Umbilical cord (tissue), 2 donors: ENCODE data around the gene SLC19A1. TPM values are rescaled to one million over a fixed set of nuclear protein-coding genes. Genes with fewer than 3 reads are reported as not detected.
"Not testable (repeated sequence)": the region's sequence is repeated elsewhere in the genome, so short reads cannot be mapped to it uniquely, and the experiment has no call there.

Experiments
- DNase-seq: peaks from one replicate; pipeline ENCODE4 v3.0.0-alpha.2; 2015; ENCODE audit warnings: low spot score
- total RNA-seq: library from RNA; depleted of rRNA; stranded (reverse); fragments of >200 nt; gene quantifications from one replicate; pipeline ENCODE4 v1.2.3, GENCODE V29; 2014; ENCODE audit warnings: low replicate concordance; ENCODE audit not compliant: insufficient read depth

SLC19A1 gene
- total RNA-seq, 1 donor from 2014 or later: 14.2 TPM

DNA sequence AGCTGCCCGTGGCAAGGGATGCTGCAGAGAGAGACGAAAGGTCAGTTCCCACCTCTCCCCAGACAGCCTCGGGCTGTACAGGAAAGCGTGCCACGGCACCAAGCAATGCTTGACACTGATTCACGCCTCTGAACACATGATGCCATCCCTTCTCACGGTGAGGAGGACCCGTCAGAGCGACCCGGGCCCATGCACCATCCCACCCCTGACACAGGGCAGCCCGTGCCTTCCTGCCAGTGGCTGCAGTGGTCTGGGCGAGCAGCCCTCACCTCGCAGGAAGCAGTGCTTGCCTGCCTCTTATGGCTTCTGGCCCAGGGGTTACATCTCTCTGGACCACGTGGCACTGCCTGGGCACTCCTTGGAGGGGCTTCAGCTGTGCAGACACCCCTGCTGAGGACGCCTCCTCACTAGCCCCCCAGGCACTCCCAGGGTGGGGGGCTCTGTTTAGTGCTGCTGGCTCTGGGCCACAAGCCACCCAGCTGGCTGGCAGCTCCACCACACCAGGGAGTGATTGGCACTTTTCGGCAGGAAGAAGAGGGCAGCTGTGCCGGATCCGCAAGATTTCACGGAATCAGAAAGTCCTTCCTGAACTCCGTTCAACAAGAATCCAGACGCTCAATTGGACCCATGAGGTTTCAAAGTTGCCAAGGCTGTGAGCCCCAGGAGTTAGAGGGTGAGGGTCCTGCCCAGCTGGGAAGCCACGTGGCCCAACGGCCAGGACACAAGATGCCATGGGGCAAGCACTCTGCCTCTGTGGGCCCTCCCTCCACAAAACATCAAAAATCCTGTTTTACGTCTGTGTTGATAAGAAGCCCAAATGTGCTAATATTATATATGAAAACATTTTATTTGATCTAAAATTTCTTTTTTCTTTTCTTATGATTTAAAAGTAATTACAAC lies 34.8 kb upstream of the SLC19A1 start:
- no peak for DNase-seq

DNA sequence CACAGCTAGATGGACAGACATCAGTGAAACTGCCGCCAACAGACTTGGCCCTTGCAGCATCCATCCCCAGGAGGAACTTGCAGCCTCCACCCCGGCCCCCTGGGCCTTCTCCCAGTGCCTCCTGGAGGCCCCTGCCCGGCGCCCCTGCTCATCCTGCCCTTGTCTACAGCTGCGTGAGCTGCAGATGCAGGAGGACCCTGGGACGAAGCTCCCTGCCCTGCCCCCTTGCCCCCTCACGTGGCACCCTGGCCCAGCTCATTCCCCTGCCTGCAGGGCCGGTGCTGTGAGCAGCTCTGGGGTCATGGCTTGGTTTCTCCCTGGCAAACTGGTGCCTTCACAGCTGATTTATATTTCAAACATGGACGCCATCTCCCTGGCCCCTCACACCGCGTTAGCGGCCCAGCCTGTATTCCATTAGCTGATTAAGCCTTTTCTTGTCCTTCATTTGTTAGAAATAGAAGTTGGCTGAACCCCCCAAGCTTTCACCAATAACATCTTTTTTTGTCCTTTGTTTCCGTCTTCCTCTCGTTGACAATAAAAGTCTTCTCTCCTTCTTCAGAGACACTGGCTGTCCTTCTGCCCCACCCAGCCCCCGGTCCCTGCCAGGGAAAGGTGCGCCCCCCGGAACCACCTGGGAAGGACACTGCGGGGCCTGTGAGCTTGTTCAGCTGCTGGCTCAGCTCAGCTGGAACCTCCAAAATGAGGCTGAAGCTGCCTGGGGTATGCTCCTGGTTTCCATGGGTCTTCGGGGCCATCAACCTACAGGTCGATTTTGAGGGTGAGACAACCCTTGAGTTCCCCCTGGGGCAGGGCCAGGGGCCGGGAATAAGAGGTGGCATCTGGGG lies 34.0 kb upstream of the SLC19A1 start:
- DNase-seq: no peak

DNA sequence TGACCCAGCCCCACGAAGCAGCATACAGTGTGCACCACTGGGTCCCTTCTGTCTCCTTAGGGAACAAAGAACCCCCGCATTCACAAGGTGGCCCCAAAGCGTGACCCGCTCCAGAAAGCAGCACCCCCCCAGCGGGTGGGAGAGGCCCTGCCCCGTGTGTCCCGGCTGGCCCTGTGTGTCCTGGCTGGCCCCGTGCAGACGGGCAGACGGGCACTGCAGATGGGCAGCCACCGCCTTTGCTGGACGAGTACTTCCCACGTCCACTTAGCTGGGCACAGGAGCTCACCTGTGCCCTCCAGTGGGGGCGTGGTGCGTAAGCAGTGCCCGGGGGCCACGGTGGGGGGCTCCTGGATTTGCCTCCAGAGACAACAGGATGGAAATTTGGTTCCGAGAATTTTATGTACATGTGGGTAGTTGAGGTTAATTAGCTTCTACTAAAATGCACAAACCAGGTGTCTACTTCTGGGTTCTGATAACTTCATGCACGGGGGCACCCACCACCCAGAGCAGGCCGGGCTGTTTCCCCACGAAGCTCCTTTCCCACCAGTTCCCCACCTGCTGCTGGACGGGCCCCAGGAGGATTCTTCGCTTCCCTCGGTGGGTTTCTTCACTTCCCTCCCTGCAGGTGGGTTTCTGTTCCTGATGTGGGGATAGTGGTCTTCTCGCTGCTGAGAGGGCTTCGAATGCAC lies 33.2 kb upstream of the SLC19A1 start:
- DNase-seq: no peak

DNA sequence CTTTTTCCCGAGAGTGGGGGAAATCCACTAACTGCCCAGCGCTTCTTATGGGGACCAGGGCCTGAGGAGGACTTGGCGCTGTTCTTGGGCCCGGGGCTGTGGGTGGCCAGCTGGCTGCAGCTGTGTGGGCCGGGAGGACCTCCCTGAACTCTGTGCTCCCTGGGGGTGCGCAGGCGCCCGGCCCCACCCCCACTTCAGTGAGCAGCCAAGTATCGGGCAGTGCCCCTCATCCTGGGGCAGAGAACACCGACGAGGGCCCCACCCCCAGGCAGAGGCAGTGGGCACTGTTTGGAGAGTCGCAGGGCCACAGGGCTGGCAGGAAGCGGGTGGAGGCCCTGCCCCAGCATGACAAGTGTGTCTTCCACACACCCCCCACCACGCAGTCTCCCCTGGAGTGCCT lies 32.5 kb upstream of the SLC19A1 start:
- no peak for DNase-seq

DNA sequence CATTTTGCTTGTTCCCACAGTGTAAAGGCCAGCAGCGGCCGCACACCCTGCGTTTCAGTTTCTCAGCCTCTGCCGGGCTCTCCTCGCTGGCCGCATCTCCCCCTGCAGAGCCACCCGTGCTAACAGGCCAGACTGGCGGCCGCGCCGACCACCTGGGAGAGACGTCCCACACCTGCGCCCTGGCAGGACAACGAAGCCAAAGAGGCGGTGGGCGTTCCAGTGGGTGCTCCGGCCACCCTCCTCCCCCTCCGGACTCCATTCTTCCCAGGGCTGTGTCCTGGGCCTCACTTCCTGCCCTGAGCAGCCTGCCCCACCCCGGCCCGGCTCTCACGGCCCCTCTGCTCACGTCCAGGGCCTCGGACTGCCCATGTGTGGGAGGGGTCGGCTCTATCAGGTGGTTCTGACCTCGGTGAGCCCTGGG lies 31.9 kb upstream of the SLC19A1 start:
- DNase-seq: no peak

DNA sequence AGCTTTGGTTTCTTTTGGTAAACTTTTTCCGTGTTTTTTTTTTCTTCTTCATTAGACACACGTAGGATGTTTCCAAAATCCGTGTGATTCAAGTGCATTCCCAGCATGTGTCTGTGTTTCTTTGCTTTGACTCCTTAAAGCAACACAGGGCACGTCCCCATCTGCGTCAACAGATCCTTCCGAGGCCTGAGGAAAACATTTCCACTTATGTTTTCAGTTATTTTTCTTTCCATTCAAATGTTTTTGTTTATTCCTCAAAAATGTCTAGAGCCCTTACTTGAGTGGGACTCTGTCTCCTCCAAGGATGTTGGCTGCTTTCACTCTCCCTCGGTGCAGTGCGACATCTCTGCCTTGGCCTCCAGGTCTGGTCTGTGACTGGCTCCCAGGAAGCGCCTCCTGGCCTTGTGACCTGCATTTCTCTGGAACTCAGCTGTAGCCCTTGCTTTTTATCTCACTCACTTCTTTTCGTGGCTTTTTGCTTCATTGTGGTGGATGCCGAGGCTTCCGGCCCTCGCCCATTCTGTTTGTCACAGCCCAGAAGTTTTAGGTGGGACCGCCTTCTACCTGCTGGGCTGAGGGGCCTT lies 31.3 kb upstream of the SLC19A1 start:
- no peak for DNase-seq

DNA sequence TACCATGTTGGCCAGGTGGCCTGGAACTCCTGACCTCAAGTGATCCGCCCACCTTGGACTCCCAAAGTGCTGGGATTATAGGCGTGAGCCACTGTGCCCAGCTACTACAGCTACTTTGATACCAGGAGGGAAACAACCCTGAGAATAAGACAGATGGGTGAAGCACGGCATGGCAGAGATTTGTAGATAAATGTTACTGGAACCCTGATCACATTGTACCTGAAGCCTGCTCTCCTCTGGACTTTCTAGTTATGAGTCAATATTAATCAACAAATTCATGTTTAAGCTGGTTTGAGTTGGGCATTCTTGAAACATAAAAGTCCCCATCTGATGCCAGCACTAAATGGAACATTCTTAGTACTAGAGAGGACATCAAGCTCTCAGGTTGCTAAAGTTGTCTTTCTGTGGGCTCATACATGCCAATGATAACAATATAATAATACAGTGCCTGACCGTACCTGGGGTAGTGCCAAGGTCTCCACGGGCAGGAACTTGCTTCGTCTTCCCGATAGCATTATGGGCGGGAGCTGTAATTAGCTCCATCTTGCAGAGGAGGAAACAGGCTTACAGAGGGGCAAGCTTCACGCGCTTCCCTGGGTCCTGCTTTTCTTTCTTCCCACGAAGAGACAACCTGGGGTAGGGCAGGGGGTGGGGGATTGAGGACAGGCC lies 30.7 kb upstream of the SLC19A1 start:
- no peak for DNase-seq

DNA sequence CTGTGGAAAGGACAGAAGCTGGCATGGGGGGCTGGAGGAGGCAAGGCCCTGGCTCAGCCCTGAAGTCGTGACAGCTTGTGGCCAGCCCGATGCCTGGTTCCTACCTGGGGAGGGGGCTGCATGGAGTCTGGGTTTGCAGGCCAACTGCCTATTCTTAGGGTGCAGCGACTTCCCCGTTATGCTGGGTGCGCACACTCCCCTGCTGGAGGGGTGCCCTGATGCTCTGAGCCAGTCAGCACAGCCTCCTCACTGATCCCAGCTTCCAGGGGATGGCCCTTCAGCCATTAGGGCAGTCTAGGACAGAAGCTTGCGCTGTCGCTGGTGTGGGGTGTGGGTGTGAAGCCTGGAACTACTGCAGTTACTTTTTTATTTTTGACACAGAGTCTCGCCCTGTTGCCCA lies 30.0 kb upstream of the SLC19A1 start:
- no peak for DNase-seq

DNA sequence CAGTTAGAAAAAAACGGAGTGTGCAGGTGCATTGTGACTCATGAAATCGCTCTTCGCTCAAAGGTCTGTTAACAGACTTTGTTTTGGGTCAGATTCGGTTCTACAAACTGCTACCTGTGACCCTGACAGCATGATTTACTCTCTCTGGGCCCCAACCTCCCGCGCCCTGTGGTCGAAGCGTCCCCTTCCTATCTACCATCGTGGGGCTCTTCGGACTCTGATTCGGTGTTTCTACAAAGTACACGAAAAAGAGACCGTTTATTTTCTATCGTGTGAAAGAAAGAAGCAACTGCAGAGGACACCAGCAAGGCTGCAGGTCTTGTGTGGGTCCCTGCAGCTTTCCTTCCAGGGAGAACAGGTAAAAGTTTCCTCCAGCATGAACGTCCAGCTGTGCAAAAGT lies 29.4 kb upstream of the SLC19A1 start:
- DNase-seq: no peak

DNA sequence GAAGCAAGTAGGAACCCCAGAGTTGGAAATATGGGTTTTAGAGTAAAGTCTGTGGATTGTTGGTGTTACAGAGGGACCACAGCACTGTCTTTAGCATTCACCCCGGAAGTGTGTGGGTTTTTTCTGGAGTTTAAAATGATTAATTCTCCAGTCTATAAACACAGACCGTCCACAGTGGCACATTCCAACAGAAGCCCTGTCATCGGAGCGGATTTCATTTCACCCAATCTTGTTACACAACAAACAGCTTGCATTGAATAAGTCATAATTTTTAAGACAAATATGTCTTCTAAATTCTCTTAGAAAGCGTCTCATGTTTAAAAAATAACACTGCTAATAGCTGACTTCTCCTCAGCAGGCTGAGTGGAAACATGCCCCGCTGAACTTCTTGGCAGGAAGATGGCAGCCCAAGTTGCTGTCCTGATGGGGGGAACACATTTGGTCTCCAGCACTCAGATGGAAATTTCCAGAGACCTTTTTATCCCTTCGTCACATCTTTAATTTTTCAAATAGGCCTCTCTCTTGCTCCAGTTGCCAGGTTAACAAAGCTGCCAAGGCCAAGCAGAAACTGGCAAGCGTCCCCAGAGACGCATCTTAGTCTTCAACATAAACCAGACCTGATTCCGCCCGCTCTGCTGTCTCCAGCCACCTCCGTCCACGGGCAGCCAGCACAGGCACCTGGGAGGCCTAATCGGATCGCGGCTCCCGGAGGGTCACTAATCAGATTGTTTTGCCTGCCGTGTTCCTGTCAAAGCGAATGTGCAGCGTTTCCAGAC lies 28.8 kb upstream of the SLC19A1 start:
- peak; percentile 29 for DNase-seq

DNA sequence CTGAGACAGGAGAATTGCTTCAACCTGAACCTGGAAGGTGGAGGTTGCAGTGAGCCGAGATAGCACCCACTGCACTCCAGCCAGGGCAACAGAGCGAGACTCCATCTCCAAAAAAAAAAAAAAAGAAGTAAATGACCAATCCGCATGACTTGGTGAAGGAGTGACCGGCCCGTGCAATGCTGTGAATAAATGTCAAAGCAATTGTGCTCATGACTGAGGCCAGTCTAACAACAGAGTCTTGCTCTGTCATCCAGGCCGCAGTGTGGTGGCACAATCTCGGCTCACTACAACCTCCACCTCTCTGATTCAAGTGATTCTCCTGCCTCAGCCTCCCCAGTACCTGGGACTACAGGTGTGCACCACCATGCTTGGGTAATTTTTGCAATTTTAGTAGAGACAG lies 27.8 kb upstream of the SLC19A1 start:
- no peak for DNase-seq

DNA sequence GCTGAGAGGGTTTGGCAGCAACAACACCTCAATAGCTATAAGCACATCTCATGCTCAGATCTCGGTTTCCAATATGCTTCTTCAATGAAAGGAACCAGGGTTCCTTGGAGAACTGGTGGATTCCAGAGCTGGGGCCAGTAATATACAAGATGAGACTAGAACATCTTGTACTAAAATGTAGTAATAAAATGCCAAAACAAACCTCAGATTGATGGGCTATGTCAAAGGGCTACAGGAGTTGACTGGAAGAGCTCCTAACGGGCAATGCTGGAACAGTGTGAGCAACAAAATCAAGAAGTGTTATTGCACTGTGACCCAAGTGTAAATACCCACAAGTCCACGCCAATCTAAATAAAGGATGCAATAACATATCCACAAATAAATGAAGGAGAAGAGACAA lies 26.1 kb upstream of the SLC19A1 start:
- no peak for DNase-seq

DNA sequence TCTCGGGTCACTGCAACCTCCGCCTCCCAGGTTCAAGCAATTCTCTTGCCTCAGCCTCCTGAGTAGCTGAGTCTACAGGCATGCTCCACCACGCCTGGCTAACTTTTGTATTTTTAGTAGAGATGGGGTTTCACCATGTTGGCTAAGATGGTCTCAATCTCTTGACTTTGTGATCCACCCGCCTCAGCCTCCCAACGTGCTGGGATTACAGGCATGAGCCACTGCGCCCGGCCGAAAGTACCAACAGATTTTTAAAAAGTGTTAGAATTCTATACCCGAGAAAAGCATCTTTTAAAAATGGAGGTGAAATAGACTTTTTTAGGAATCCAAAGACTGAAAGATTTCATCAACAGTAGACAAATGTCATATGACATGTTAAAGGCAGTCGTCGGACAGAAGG lies 21.9 kb upstream of the SLC19A1 start:
- not testable (repeated sequence) for DNase-seq

DNA sequence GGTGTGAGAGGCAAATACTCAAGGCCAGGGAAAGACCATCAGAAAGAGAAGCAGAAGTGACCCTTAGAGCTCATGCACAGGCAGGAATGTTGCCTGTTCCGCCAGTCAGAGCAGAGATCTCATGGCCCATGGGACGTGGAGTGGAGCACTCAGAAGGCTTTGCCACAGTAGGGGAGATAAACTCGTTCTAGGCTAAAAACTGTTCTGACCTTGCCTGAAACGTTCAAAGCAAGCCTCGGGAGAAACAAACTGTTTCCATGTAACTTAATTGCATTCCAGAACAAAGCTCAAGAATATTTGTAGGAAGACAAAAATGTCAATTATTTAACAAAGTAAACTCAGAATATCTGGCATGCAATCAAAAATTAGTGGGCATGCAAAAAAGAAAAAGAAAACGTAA lies 20.7 kb upstream of the SLC19A1 start:
- no peak for DNase-seq

DNA sequence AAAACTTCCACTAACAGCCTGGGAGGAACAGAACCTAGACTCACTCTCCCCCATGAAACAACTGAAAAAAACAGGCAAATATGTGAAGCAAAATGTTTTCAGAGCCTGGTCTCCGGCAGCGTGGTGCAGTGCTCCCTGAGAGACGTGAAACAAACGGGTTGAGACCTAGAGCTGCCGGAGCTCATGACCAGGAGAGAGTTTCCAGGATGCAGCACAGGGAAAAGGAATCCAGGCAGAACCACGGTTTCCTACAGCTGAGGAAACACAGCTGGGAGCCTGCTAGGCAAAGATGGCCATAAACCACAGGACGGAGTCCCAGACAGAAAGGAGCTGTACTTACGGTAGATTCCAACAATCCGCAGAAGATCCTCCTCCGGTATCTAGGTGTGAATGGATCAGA lies 20.2 kb upstream of the SLC19A1 start:
- DNase-seq: no peak

DNA sequence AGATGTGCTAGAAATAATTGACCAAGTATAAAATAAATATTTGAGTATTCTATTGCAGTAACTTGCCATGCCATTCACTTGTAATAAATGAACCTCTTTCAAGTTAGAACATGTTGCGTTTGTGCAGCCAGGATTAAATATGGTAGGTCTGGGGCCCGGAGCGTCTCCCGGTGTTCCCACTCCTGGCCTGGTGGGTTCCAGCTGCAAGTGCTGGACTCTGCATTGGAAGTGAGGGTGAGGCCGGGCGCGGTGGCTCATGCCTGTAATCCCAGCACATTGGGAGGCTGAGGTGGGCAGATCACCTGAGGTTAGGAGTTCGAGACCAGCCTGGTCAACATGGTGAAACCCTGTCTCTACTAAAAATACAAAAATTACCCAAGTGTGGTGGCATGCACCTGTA lies 19.0 kb upstream of the SLC19A1 start:
- not testable (repeated sequence) for DNase-seq

DNA sequence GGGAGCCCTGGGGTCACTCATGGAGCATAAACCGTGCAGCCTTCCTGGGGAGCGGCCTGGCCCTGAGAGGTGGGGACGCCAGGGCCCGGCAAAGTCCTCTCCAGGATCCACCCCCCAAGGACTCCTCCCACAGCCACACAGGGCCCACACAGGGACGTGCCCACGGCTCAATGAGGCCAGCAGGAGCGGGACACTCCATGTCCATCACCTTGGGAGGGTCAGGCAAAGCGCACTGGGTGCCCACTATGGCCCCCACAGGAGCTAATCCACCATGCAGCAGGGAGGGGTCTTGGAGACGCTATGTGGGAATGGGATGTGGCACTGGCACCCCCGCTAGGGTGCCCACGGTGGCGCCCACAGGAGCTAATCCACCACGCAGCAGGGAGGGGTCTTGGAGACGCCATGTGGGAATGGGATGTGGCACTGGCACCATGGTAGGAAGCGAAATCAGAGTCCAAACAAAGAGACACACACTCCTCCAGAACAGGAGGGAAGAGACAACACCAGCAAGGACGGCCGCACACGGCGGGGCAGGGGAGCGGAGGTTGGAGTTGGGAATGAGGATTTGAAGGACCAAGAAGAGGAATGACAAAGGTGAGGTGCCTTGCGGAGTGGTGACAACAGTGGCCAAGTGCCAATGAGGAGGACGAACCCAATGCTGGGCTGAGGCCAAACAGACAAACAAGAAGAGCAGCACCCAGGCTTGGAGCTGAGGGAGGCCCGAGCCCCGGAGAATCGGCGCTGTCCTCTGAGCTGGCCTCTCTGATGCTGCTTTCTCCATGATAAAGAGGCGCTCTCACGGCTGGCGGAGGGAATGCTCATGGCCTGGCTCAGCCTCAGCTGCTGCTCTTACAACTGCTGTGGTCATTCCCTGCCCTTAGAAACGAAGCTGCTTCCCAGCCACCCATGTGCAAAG lies 18.1 kb upstream of the SLC19A1 start:
- DNase-seq: no peak

DNA sequence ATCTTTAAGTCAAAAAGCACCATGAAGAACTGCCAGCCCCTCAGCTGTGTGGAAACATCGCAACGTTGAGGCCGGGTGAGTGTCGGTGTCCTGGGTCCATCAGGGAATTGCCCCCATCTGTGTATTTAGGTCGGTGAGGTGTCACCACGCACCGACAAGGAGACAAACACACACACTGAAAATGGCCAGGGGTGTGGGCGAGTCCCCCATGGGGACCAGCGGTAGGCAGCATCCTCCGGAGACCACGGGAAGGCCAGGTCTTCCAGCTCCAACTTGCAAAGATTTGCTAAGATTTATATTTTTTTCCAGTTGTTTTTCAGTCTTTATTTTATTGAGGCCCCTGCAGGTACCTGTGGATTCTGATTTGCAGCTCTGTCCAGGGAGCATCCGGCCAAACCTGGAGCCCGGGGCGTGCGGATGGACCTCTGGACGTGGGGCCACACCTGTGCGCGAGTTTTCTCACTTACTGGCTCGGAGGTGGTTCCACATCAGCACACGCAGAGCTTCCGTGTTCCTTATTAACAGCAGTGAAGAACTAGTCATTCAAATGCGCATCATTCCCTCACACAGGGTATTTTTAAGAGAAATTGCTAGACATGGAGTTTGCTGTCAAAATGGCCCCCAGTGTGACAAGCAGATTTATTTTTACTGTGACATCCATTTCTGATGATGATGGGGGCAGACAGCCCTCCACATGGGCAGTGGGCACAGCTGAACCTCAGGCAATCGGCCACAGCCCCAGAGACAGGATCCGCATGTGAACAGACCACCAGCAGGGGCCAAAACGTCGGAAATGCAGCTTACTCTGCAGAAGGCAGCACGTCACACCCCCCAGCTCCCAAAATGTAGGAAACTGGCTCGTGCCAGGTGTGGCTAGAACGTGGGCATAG lies 17.2 kb upstream of the SLC19A1 start:
- no peak for DNase-seq
